ENCODE measurements around the gene ELAVL4. TPM values are rescaled to one million over a fixed set of nuclear protein-coding genes. Genes with fewer than 3 reads are reported as not detected.

ELAVL4 gene
- total RNA-seq, 1 experiment from 2014 or later = 0.50 TPM

- no peaks in the 10 kb centered on the region for H3K36me3 Mint-ChIP-seq
- ChIA-PET POLR2A (no interaction called here), CTCF (no interaction called here)
- no peak for TF ChIP-seq NR1H2 (CRISPR knock-in tag; IDR thresholded peaks at IDR 0.05)
- TF ChIP-seq ZSCAN18 (CRISPR knock-in tag; IDR thresholded peaks at IDR 0.05) = no peak
- no peak for TF ChIP-seq E2F1 (CRISPR knock-in tag; IDR thresholded peaks at IDR 0.05)
- no peak for TF ChIP-seq SMAD3 (CRISPR knock-in tag; IDR thresholded peaks at IDR 0.05; ENCODE audit: borderline replicate concordance)
- TF ChIP-seq CREM (CRISPR knock-in tag; IDR thresholded peaks at IDR 0.05) = no peak
- TF ChIP-seq FOXP1 (CRISPR knock-in tag; IDR thresholded peaks at IDR 0.05; ENCODE audit: borderline replicate concordance) = no peak
- TF ChIP-seq JAZF1 (CRISPR knock-in tag; IDR thresholded peaks at IDR 0.05) = no peak
- TF ChIP-seq MYBL2 (CRISPR knock-in tag; IDR thresholded peaks at IDR 0.05) = no peak
- no peak for TF ChIP-seq ARID4B (CRISPR knock-in tag; IDR thresholded peaks at IDR 0.05; ENCODE audit: borderline replicate concordance)
- no peak for TF ChIP-seq PREB (CRISPR knock-in tag; IDR thresholded peaks at IDR 0.05; ENCODE audit: borderline replicate concordance)
- TF ChIP-seq E2F5 (CRISPR knock-in tag; IDR thresholded peaks at IDR 0.05) = no peak
- no peak for TF ChIP-seq ZMAT4 (CRISPR knock-in tag; IDR thresholded peaks at IDR 0.05)
- no peak for TF ChIP-seq CTCF (IDR thresholded peaks at IDR 0.05)
- no peaks in the 10 kb centered on the region for H3K4me1 Mint-ChIP-seq
- no peak overlapping the region for H3K4me3 Mint-ChIP-seq
- no peaks in the 10 kb centered on the region for H3K9me3 Mint-ChIP-seq
- ATAC-seq (no peak), DNase-seq (ENCODE audit: low spot score) (no peak)
- no peaks in the 10 kb centered on the region for H3K27me3 Mint-ChIP-seq (ENCODE audit: low read depth)
- no peak overlapping the region for H3K27ac Mint-ChIP-seq
Observed at GRCh38 chr1:50074931-50075330, 33.8 kb upstream of the ELAVL4 start.

GRCh38 chr1:50077273-50077672, 31.4 kb upstream of the ELAVL4 start:
- Mint-ChIP-seq H3K27me3 (ENCODE audit: low read depth) (no peaks in the 10 kb centered on the region), H3K9me3 (no peaks in the 10 kb centered on the region), H3K36me3 (no peaks in the 10 kb centered on the region), H3K27ac (no peak overlapping the region), H3K4me3 (no peak overlapping the region), H3K4me1 (no peaks in the 10 kb centered on the region)
- CTCF ChIA-PET = interaction anchor here (1.0 kb wide), 1 partner anchor 29 kb away, joined by 4 read pairs; no protein-coding TSS in a partner anchor
- no peak for ATAC-seq
- no peak for DNase-seq (ENCODE audit: low spot score)
- POLR2A ChIA-PET = no interaction called here
- no peak for TF ChIP-seq TEAD4 (CRISPR knock-in tag; IDR thresholded peaks at IDR 0.05)
- TF ChIP-seq STAT6 (CRISPR knock-in tag; conservative IDR thresholded peaks at IDR 0.05; ENCODE audit: low read depth) = no peak
- TF ChIP-seq TCF7 (CRISPR knock-in tag; IDR thresholded peaks at IDR 0.05; ENCODE audit: low read depth) = no peak
- no peak for TF ChIP-seq CREM (CRISPR knock-in tag; IDR thresholded peaks at IDR 0.05)
- no peak for TF ChIP-seq GABPB1 (CRISPR knock-in tag; IDR thresholded peaks at IDR 0.05)
- TF ChIP-seq SMAD3 (CRISPR knock-in tag; IDR thresholded peaks at IDR 0.05; ENCODE audit: borderline replicate concordance) = no peak
- TF ChIP-seq ATF1 (CRISPR knock-in tag; IDR thresholded peaks at IDR 0.05) = no peak
